Glomerular visceral epithelial cell (primary cell): Measurements from ENCODE around the gene PARN.
"Not testable (repeated sequence)": the region's sequence is repeated elsewhere in the genome, so short reads cannot be mapped to it uniquely, and the experiment has no call there.

Experiments
- DNase-seq: peaks from one replicate; pipeline ENCODE4 v3.0.0-alpha.2; 2016; ENCODE audit errors: extremely low spot score

Gene PARN

DNA sequence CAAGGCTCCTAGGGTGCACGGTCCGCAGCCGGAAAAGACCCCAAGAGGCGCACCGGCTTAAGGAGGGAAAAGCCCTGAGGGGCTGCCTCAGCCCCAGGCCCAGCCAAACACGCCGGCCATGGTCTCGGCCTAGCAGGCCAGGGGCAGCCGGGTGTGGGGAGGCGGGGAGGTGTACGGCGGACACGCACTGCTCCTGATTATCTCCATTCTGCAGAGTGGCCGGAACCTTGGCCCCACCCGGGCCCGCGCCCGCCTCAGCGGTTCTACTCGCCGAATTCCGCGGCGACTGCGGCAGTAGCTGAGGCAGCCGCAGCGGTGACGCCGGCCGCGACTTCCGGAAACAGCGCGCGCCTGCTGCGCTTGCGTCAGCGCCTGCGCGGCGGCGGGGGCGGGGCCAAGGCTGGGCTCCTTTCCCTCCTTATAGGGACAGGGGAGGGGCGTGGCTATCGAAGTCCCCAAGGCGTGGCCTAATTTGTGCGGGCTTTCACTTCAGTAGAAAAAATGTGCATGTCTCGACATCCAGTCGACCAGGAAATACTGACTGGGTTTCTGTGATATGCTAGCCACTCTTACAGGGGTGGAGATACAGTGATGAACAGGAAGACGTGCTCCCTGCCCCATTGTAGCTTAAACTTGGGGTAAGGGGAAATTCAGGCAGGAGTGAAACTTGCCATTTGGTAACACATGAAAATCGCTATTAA lies at the start of gene PARN:
Gene PARN (minus strand): TSS at position 342 of the 701 bp plus-strand sequence. CDS start 135 bp downstream, at position 207.
- DNase-seq = peak; percentile 97

- no peak for DNase-seq
Observed at GRCh38 chr16:14678748-14679497, 48.9 kb upstream of the PARN start.

DNA sequence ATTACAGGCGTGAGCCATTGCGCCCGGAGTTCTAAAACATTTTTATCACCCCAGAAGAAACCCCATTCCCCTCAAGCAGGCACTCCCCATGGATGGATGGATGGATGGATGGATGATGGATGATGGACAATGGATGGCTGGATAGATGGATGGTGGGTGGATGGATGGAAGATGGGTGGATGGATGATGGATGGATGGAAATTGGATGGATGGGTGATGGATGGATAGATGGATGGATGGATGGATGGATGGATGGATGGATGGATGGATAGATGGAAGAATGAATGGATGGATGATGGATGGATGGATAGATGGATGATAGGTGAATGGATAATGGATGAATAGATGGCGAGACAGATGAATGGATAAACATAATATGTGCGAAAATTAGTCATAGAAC lies 47.6 kb upstream of the PARN start:
- no peak for DNase-seq

DNA sequence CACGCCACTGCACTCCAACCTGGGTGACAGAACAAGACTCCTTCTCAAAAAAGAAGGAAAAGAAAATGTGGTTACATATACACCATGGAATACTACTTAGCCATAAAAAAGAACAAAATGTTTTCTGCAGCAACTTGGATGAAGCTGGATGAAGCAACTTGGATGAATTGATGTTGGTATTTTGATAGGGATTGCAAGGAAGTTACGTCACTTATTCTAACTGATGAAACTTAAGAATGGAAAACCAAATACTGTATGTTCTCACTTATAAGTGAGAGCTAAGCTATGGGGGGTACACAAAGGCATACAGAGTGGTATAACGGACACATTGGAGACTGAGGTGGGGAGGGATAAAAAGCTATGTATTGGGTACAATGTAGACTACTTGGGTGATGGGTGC lies 46.6 kb upstream of the PARN start:
- DNase-seq = no peak

DNA sequence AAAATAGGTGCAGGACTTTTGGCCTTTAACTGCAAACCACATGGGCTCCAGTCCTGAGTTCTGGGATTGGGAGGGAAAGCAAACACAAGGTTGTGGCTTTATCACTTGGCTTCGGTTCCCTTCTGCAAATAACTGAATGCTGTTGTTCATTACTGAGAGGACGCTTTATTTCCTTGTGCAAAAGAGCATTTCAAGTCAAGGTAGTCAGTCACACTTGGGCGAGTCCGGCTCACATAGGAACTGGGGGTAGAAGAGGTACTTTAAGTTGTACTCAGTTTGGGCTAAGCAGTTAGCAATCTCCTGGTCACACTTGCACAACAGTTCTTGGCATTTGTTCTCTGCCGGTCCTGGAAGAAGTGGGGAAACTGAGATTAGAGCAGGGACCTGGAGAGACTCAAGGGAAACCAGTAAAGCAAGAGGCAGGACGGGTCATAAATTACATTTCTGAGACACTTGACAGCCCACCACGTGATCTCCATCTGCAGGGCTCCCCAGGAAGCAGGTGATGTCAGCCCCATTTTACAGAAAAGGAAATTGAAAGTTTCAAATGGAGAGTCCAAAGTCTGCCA lies 42.4 kb upstream of the PARN start:
- DNase-seq = peak; percentile 9

GRCh38 chr16:14669776-14670175 lies 39.7 kb upstream of the PARN start:
- DNase-seq = no peak

- DNase-seq = no peak
Observed at GRCh38 chr16:14668556-14669223, 38.6 kb upstream of the PARN start.

DNA sequence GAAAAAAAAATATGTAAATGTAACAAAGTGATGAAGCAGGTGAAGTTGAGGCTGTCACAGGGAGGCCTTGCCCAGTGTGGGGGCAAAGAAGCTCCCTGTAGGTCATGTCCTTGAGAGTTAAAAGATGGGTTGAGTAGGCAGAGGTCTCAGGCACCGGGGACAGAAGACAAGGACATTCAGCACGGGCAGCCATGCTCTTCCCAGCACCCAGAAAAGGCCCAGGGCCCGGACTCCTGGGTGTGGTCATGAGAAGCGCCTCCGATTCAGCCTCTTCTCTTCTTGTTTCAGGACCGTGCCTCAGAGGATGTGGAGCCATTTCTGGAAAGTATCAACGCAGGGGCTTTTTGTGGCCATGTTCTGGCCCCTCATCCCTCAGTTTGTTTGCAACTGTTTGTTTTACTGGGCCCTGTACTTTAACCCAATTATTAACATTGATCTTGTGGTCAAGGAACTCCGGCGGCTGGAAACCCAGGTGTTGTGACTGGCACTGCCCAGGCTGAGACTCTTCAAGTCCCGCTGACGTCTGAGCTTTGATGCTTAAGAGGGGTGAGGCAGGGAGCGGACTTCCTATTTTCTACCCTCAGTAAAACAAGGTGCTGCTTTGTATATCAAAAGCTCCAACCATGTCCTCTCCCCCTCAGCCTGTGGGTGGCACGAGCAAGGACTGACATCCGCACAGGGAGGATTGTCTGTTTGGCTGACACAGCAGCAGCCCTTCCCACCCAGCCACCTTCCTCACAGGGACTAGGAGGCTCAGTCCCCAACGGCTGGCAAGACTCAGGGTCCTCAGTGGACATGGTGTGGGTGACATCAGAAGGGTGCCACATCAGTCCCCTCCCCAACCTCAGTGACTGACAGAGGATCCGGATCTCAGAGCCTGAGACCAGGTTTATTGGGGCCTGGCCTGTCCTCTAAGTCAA lies 37.5 kb upstream of the PARN start:
- no peak for DNase-seq

DNA sequence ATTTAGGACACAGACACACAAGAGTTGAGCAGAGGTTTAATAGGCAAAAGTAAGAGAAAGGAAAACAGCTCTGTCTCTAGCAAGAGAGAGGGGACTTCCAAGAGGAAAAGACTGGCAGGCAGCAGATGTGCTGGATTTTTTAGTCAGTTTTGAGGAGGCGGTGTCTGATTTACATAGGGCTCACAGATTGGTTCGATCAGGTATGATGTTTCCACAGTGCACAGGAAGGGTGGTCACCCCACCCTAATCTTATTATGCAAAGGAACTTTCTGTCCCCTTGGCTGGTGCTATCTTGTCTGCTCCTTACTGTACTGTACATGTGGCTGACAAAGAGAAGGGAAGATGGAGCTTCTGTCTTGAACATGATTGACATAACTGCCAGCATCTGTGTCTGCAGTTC lies 28.0 kb upstream of the PARN start:
- no peak for DNase-seq

DNA sequence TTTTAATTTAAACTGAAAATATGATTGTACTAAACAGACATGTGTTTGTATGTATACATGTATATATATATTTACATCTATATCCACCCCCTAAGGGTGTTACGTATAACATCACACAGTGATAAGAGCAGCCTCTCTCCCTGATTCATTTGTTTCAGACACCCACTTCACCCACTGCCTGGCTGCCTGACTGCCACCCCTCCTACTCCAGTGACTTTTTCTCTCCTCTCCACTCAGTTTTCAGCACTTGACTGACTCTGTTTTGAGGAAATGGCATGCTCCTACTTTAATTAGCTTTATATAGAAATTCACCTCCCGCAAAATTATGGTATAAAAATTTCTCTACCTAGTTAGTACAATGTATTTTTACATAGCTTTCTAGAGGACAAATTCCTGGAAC lies 22.7 kb upstream of the PARN start:
- DNase-seq = no peak

- DNase-seq = no peak
Observed at GRCh38 chr16:14650629-14651028, 20.6 kb upstream of the PARN start.

GRCh38 chr16:14649816-14650215 lies 19.8 kb upstream of the PARN start:
- no peak for DNase-seq

GRCh38 chr16:14641926-14642325 lies 11.9 kb upstream of the PARN start:
- no peak for DNase-seq

DNA sequence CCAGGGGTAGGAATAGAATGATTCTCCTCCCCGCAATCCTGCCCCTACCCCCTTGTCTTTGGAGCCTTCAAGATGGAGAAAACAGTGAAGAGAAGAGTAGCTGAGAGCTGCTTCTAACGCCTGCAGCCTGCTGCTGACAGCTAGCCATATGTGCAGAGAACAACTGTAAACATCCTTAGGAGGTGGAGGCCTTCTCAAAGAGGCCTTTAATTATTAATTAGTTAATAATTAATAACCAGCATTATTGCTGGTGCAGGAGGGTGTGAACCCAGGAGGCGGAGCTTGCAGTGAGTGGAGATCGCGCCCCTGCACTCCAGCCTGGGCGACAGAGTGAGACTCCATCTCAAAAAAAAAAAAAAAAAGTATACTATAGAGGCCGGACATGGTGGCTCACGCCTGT lies 11.1 kb upstream of the PARN start:
- DNase-seq = no peak

DNA sequence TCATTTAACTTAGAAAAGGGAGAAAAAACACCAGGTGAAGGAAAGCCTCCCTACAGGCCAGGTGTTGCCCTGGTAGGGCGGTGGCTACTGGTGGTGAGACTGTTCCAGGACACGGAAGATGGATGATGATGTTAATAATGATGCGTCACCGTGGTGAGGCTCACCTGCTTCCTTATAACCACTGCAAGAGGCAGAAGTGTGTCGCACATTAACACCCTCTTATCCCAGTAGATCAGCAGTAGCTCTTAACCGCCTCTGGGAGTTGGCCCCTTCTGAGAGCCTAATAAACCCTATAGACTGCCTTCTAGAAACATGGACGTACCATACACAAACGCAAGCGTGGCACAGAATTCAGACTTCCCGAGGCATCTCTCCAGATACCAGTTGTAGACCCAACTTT lies 10.5 kb upstream of the PARN start:
- no peak for DNase-seq

GRCh38 chr16:14636951-14637240 lies 6.8 kb upstream of the PARN start:
- not testable (repeated sequence) for DNase-seq

GRCh38 chr16:14636179-14636950 lies 6.3 kb upstream of the PARN start:
- DNase-seq = peak; percentile 21

DNA sequence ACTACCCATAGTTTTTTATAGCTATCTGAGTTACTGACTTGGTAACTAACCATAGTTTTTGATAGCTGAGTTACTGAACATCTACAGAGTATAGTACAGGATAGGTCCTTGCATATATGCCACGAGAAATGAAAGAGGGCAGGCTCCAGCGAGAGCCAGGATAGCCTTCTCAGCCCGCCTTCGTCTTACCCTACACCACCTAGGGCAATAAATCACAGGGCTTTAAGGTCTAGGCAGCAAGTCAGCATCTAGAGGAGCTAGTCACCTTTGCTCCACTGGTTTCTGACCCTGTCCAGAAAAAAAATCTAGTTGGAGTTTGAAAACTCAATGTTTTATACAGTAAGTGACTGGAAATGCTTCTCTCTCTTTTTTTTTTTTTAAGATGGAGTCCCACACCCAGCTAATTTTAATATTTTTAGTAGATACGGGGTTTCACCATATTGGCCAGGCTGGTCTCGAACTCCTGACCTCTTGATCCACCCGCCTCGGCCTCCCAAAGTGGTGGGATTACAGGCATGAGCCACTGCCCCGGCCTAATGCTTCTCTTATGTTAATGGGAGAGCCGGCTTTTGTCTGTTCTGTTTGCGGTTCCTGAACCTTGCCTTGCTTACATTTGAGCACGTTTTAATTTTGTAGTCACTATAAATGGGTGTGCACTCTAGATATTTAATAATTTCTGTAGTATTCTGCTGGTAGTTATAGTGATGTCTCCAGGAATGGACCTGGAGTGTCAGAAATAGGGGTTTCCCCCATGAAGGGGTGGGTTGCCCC lies 5.5 kb upstream of the PARN start:
- no peak for DNase-seq

- no peak for DNase-seq
Observed at GRCh38 chr16:14634389-14634725, 4.3 kb upstream of the PARN start.
